ENCODE data around the gene RAB11B. TPM values are rescaled to one million over a fixed set of nuclear protein-coding genes. Genes with fewer than 3 reads are reported as not detected.
"Not testable (repeated sequence)": the region's sequence is repeated elsewhere in the genome, so short reads cannot be mapped to it uniquely, and the experiment has no call there.

Gene RAB11B
- total and polyA plus RNA-seq, 9 donors, result 20.8 to 142 (median 102) TPM

- intact Hi-C loops (cut with DNase I), result no loop called here
- DNase-seq, result no peak
- H3K27me3 ChIP-seq, result no peaks in the 10 kb centered on the region
- TF ChIP-seq POLR2A (IDR thresholded peaks at IDR 0.05) (no peak), EP300 (IDR thresholded peaks at IDR 0.05) (no peak), CTCF (IDR thresholded peaks at IDR 0.05) (no peak)
- no peak overlapping the region for H3K27ac ChIP-seq
- H3K9me3 ChIP-seq, result no peaks in the 10 kb centered on the region
- WGBS, 3 donors, result 21 to 40% (median 35%) methylated on average over 1 of the region's 1 CpG
- peaks cover 2% of the 10 kb centered on the region for H3K4me1 ChIP-seq (ENCODE audit: insufficient read depth)
- no peak overlapping the region for H3K4me3 ChIP-seq
- no peaks in the 10 kb centered on the region for H3K36me3 ChIP-seq
These were observed 12.6 kb upstream of the RAB11B start for GRCh38 chr19:8377598-8377997.

- H3K4me1 ChIP-seq (ENCODE audit: insufficient read depth); H3K9me3 ChIP-seq; intact Hi-C loops (cut with DNase I); DNase-seq; H3K4me3 ChIP-seq; H3K27me3 ChIP-seq; H3K36me3 ChIP-seq; H3K27ac ChIP-seq: not testable (repeated sequence)
- 94 to 96% (median 95%) methylated on average over 13 of the region's 13 CpGs for WGBS, 3 donors
These were observed 10.8 kb upstream of the RAB11B start for GRCh38 chr19:8379156-8379891.

GRCh38 chr19:8384569-8384968 lies 5.6 kb upstream of the RAB11B start:
- H3K9me3 ChIP-seq; H3K27me3 ChIP-seq; H3K36me3 ChIP-seq; DNase-seq; intact Hi-C loops (cut with DNase I); H3K27ac ChIP-seq; H3K4me3 ChIP-seq; H3K4me1 ChIP-seq (ENCODE audit: insufficient read depth): not testable (repeated sequence)
- 90 to 98% (median 94%) methylated on average over 4 of the region's 4 CpGs for WGBS, 3 donors

- intact Hi-C loops (cut with DNase I); H3K27ac ChIP-seq; H3K4me3 ChIP-seq; H3K36me3 ChIP-seq; H3K9me3 ChIP-seq; H3K27me3 ChIP-seq; DNase-seq; H3K4me1 ChIP-seq (ENCODE audit: insufficient read depth): not testable (repeated sequence)
- WGBS, 3 donors, result 67 to 71% (median 71%) methylated on average over 2 of the region's 2 CpGs
These were observed 5.1 kb upstream of the RAB11B start for GRCh38 chr19:8385103-8385502.

GRCh38 chr19:8385566-8385965 lies 4.6 kb upstream of the RAB11B start:
- H3K27me3 ChIP-seq; intact Hi-C loops (cut with DNase I); H3K4me1 ChIP-seq (ENCODE audit: insufficient read depth); H3K27ac ChIP-seq; H3K36me3 ChIP-seq; H3K4me3 ChIP-seq; DNase-seq; H3K9me3 ChIP-seq: not testable (repeated sequence)
- 85 to 92% (median 89%) methylated on average over 3 of the region's 3 CpGs for WGBS, 3 donors

- H3K36me3 ChIP-seq; H3K4me3 ChIP-seq; DNase-seq; intact Hi-C loops (cut with DNase I); H3K4me1 ChIP-seq (ENCODE audit: insufficient read depth); H3K27me3 ChIP-seq; H3K27ac ChIP-seq; H3K9me3 ChIP-seq: not testable (repeated sequence)
- WGBS, 3 donors, result 88 to 92% (median 91%) methylated on average over 9 of the region's 9 CpGs
These were observed 3.7 kb upstream of the RAB11B start for GRCh38 chr19:8386419-8386818.

GRCh38 chr19:8386990-8387389 lies 3.2 kb upstream of the RAB11B start:
- intact Hi-C loops (cut with DNase I), result no loop called here
- Histone ChIP-seq H3K4me3 (no peak overlapping the region), H3K9me3 (no peaks in the 10 kb centered on the region), H3K36me3 (no peaks in the 10 kb centered on the region), H3K4me1 (ENCODE audit: insufficient read depth) (peaks cover 10% of the 10 kb centered on the region), H3K27me3 (no peaks in the 10 kb centered on the region), H3K27ac (no peak overlapping the region)
- 96 to 99% (median 97%) methylated on average over 4 of the region's 4 CpGs for WGBS, 3 donors
- no peak for DNase-seq
- TF ChIP-seq CTCF (IDR thresholded peaks at IDR 0.05), result no peak
- TF ChIP-seq POLR2A (IDR thresholded peaks at IDR 0.05), result no peak
- TF ChIP-seq EP300 (IDR thresholded peaks at IDR 0.05), result no peak

Measured in ovary (tissue), 9 donors.